Measurements from ENCODE around the gene TOMM5.

Gene TOMM5

GRCh38 chr9:37563806-37564513 lies 28.4 kb downstream of the TOMM5 start:
- H3K9me2 ChIP-seq (replicated peaks; ENCODE audit: insufficient read depth, low read length) = no peaks in the 10 kb centered on the region

DNA sequence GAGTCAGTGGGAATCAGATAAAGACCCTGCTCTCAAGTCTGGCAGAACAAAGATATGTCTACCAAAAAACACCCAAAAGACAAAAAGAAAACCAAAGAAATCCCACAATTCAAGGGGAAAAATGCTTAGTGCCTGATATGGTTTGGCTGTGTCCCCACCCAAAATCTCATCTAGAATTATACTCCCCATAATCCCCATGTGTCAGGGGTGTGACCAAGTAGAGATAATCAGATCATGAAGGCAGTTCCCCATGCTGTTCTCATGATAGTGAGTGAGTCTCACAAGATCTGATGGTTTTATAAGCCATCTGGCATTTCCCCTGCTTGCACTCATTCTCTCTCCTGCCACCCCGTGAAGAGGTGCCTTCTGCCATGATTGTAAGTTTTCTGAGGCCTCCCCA lies 29.6 kb downstream of the TOMM5 start:
- Histone ChIP-seq H3K4me3 (ENCODE audit: low read length) (no peak overlapping the region), H4K20me1 (ENCODE audit: insufficient read depth, low read length) (no peaks in the 10 kb centered on the region), H3F3A (ENCODE audit: insufficient read depth, low read length) (no peaks in the 10 kb centered on the region), H3K79me2 (ENCODE audit: low read length) (no peaks in the 10 kb centered on the region), H3K9me2 (replicated peaks; ENCODE audit: insufficient read depth, low read length) (no peaks in the 10 kb centered on the region), H3K4me1 (ENCODE audit: low read length) (no peaks in the 10 kb centered on the region), H3K27ac (ENCODE audit: low read length) (no peak overlapping the region), H3K27me3 (replicated peaks; ENCODE audit: insufficient read depth, low read length) (no peaks in the 10 kb centered on the region), H3K9ac (ENCODE audit: low read length) (no peak overlapping the region), H3K36me3 (replicated peaks; ENCODE audit: insufficient read depth, low read length) (no peaks in the 10 kb centered on the region), H3K4me2 (ENCODE audit: low read depth, low read length) (no peak overlapping the region), H2AFZ (ENCODE audit: low read length) (no peak overlapping the region), H3K9me3 (replicated peaks; ENCODE audit: insufficient read depth, low read length) (no peaks in the 10 kb centered on the region)
- TF ChIP-seq EZH2phosphoT487 (IDR thresholded peaks at IDR 0.05; ENCODE audit: low read length) = no peak
- TF ChIP-seq EZH2 (optimal IDR thresholded peaks at IDR 0.05; ENCODE audit: low read depth, low read length) = no peak
- TF ChIP-seq CTCF (IDR thresholded peaks at IDR 0.05; ENCODE audit: low read length) = no peak
- DNase-seq = no peak

More at GRCh38 chr9:37563806-37564513, 28.4 kb downstream of the TOMM5 start:
- Histone ChIP-seq H2AFZ (ENCODE audit: low read length) (no peak overlapping the region), H3K36me3 (replicated peaks; ENCODE audit: insufficient read depth, low read length) (no peaks in the 10 kb centered on the region), H3K79me2 (ENCODE audit: low read length) (no peaks in the 10 kb centered on the region), H3K9ac (ENCODE audit: low read length) (no peak overlapping the region), H3F3A (ENCODE audit: insufficient read depth, low read length) (no peaks in the 10 kb centered on the region), H3K4me3 (ENCODE audit: low read length) (no peak overlapping the region), H3K27ac (ENCODE audit: low read length) (no peak overlapping the region), H3K9me3 (replicated peaks; ENCODE audit: insufficient read depth, low read length) (no peaks in the 10 kb centered on the region), H3K27me3 (replicated peaks; ENCODE audit: insufficient read depth, low read length) (no peaks in the 10 kb centered on the region), H4K20me1 (ENCODE audit: insufficient read depth, low read length) (no peaks in the 10 kb centered on the region), H3K4me1 (ENCODE audit: low read length) (no peaks in the 10 kb centered on the region), H3K4me2 (ENCODE audit: low read depth, low read length) (no peak overlapping the region)
- no peak for DNase-seq
- no peak for TF ChIP-seq EZH2 (optimal IDR thresholded peaks at IDR 0.05; ENCODE audit: low read depth, low read length)
- no peak for TF ChIP-seq EZH2phosphoT487 (IDR thresholded peaks at IDR 0.05; ENCODE audit: low read length)
- TF ChIP-seq CTCF (IDR thresholded peaks at IDR 0.05; ENCODE audit: low read length) = no peak

- H3K4me2 ChIP-seq (ENCODE audit: low read depth, low read length) = no peak overlapping the region
- TF ChIP-seq CTCF (IDR thresholded peaks at IDR 0.05; ENCODE audit: low read length) (no peak), EZH2 (optimal IDR thresholded peaks at IDR 0.05; ENCODE audit: low read depth, low read length) (no peak), EZH2phosphoT487 (IDR thresholded peaks at IDR 0.05; ENCODE audit: low read length) (no peak)
These were observed 30.7 kb downstream of the TOMM5 start for GRCh38 chr9:37561682-37562081.

More at GRCh38 chr9:37561682-37562081, 30.7 kb downstream of the TOMM5 start:
- H2AFZ ChIP-seq (ENCODE audit: low read length) = no peak overlapping the region
- no peak for DNase-seq
- H3K36me3 ChIP-seq (replicated peaks; ENCODE audit: insufficient read depth, low read length) = no peaks in the 10 kb centered on the region
- no peak overlapping the region for H3K27ac ChIP-seq (ENCODE audit: low read length)
- H3F3A ChIP-seq (ENCODE audit: insufficient read depth, low read length) = no peaks in the 10 kb centered on the region
- H3K27me3 ChIP-seq (replicated peaks; ENCODE audit: insufficient read depth, low read length) = no peaks in the 10 kb centered on the region
- H4K20me1 ChIP-seq (ENCODE audit: insufficient read depth, low read length) = no peaks in the 10 kb centered on the region
- H3K9me3 ChIP-seq (replicated peaks; ENCODE audit: insufficient read depth, low read length) = no peaks in the 10 kb centered on the region
- H3K9ac ChIP-seq (ENCODE audit: low read length) = no peak overlapping the region
- H3K4me3 ChIP-seq (ENCODE audit: low read length) = no peak overlapping the region
- H3K9me2 ChIP-seq (replicated peaks; ENCODE audit: insufficient read depth, low read length) = no peaks in the 10 kb centered on the region
- no peaks in the 10 kb centered on the region for H3K79me2 ChIP-seq (ENCODE audit: low read length)
- H3K4me1 ChIP-seq (ENCODE audit: low read length) = no peaks in the 10 kb centered on the region
